Endothelial cell of umbilical vein (primary cell): Measurements from ENCODE around the gene MEF2C. TPM values are rescaled to one million over a fixed set of nuclear protein-coding genes. Genes with fewer than 3 reads are reported as not detected.

ENCODE experiments used
- BruUV-seq: library from RNA; stranded (reverse); fragments of 400-500 nt; replicated peaks from 2 replicates; lab custom pipeline; 2021; lab: Mats Ljungman, UMichigan
- CTCF ChIA-PET: fragments of 300-600, 350-600 bp; sonication (Branson Sonifier 250); formaldehyde crosslinking; loops from one replicate; lab custom pipeline; 2021; ENCODE audit warnings: antibody characterized with exemption, inconsistent platforms; lab: Charles Lee
- POLR2A ChIA-PET: fragments of 300-600, 350-600 bp; sonication (Branson Sonifier 250); formaldehyde crosslinking; loops from one replicate; lab custom pipeline; 2021; ENCODE audit warnings: antibody characterized with exemption, inconsistent platforms; lab: Charles Lee
- DNase-seq: peaks from one replicate; pipeline ENCODE4 v3.0.0-alpha.2; 2011; ENCODE audit warnings: low read depth, low spot score
- FAIRE-seq: peaks from 2 replicates; lab custom pipeline; 2011; peaks lifted over from hg19 to GRCh38; lab: Jason Lieb, UNC
- H2AFZ ChIP-seq: 2 replicates; pipeline ENCODE4 v1.6.0; 2012; ENCODE audit warnings: low read depth, low read length, control low read depth, inconsistent platforms
- H3K27ac ChIP-seq: 2 replicates; pipeline ENCODE4 v1.5.1; 2011; ENCODE audit warnings: low read depth, mild to moderate bottlenecking, control low read depth, low read length, moderate library complexity; ENCODE audit not compliant: insufficient read depth
- H3K27me3 ChIP-seq, 2 experiments: 2 replicates each; pipeline versions ENCODE4 v1.6.0 to v1.6.1; 2011; ENCODE audit warnings: low read length in 2 of 2, mixed read lengths in 1 of 2; ENCODE audit not compliant: control insufficient read depth in 2 of 2, insufficient read depth in 2 of 2
- H3K36me3 ChIP-seq, 2 experiments: 2 replicates in 1 of 2; 3 replicates in 1 of 2; pipeline ENCODE4 v1.5.1; 2011; ENCODE audit warnings: low read length in 2 of 2, mild to moderate bottlenecking in 1 of 2, moderate library complexity in 1 of 2; ENCODE audit not compliant: control insufficient read depth in 2 of 2, insufficient read depth in 2 of 2; ENCODE audit errors: extremely low read depth in 1 of 2
- H3K4me1 ChIP-seq: 3 replicates; pipeline ENCODE4 v1.5.1; 2011; ENCODE audit warnings: mild to moderate bottlenecking, low read length; ENCODE audit not compliant: control insufficient read depth, insufficient read depth; ENCODE audit errors: extremely low read depth
- H3K4me2 ChIP-seq: 2 replicates; pipeline ENCODE4 v1.6.1; 2011; ENCODE audit warnings: low read length, control low read depth, mixed read lengths; ENCODE audit not compliant: insufficient read depth
- H3K4me3 ChIP-seq, 3 experiments: fragments of 200-600 bp in 1 of 3; sonication (generic), shearing (Covaris generic) in 1 of 3; replicated peaks in 1 of 3; 2 replicates each; pipeline ENCODE4 v1.5.1; 2011 to 2016; ENCODE audit warnings: control low read depth in 3 of 3, low read length in 3 of 3, mild to moderate bottlenecking in 2 of 3, inconsistent platforms in 1 of 3, low read depth in 1 of 3, moderate library complexity in 1 of 3; ENCODE audit not compliant: insufficient read depth in 1 of 3
- H3K79me2 ChIP-seq: 2 replicates; pipeline ENCODE4 v1.6.0; 2012; ENCODE audit warnings: low read length, inconsistent platforms; ENCODE audit not compliant: control insufficient read depth, insufficient read depth
- H3K9ac ChIP-seq: replicated peaks from 2 replicates; pipeline ENCODE3; 2011; ENCODE audit warnings: low read length, control low read depth; ENCODE audit not compliant: insufficient read depth; ENCODE audit errors: extremely low read depth
- H3K9me1 ChIP-seq: replicated peaks from 3 replicates; pipeline ENCODE4 v1.6.0; 2011; ENCODE audit warnings: mild to moderate bottlenecking, low read length; ENCODE audit not compliant: control insufficient read depth, insufficient read depth; ENCODE audit errors: extremely low read depth
- H3K9me3 ChIP-seq: replicated peaks from 2 replicates; pipeline ENCODE4 v1.5.1; 2012; ENCODE audit warnings: low read length, inconsistent platforms; ENCODE audit not compliant: control insufficient read depth, insufficient read depth
- H4K20me1 ChIP-seq: replicated peaks from 2 replicates; pipeline ENCODE3; 2011; ENCODE audit warnings: mild to moderate bottlenecking, low read length; ENCODE audit not compliant: control insufficient read depth, insufficient read depth; ENCODE audit errors: extremely low read depth
- EZH2 ChIP-seq: IDR thresholded peaks from 2 replicates; pipeline ENCODE4 v1.6.1; 2012; ENCODE audit warnings: borderline replicate concordance, low read depth, mild to moderate bottlenecking, moderate library complexity, low read length, inconsistent platforms; ENCODE audit not compliant: severe bottlenecking
- dilution Hi-C: fragments of 300-500 bp; cut with MboI; formaldehyde crosslinking; loops from one replicate; pipeline ENCODE4 v1.15.0; 2019; ENCODE audit warnings: low sequenced_read_pairs; ENCODE audit not compliant: extremely low pct_ligation_motif_present
- intact Hi-C: fragments of 100-400 bp; cut with micrococcal nuclease; formaldehyde crosslinking; loops from one replicate; pipeline ENCODE4 v1.10.0; 2022
- polyA plus RNA-seq, 4 experiments: library from polyadenylated mRNA; depleted of rRNA in 3 of 4; stranded (reverse) in 3 of 4; unstranded in 1 of 4; fragments of >200 nt; gene quantifications; 2 replicates each; pipeline versions ENCODE4 v1.2.1 to v1.2.3, GENCODE V29; 2011 to 2012; ENCODE audit warnings: missing spikeins in 1 of 4
- total RNA-seq: library from RNA; stranded (reverse); gene quantifications from 2 replicates; pipeline ENCODE4 v1.2.3, GENCODE V29; 2021
- TF ChIP-seq, protein P1 (sequence below): IDR thresholded peaks from 2 replicates; pipeline ENCODE4 v1.6.1; 2011; ENCODE audit not compliant: insufficient read depth, insufficient read length
- TF ChIP-seq, protein P2 (sequence below), 2 donors: IDR thresholded peaks; 1 replicate in 1 of 2; 2 replicates in 1 of 2; pipeline ENCODE4 v1.5.1; 2011; ENCODE audit warnings: low read length in 2 of 2, mild to moderate bottlenecking in 2 of 2, moderate library complexity in 2 of 2, control low read depth in 1 of 2, inconsistent platforms in 1 of 2, low read depth in 1 of 2; ENCODE audit not compliant: insufficient read depth in 1 of 2; ENCODE audit errors: extremely low read depth in 1 of 2

Gene MEF2C
- total and polyA plus RNA-seq, 2 donors (not counting 3 experiments of a cell fraction or from before 2014, with no cell fraction given) = 21.2 to 67.7 TPM

DNA sequence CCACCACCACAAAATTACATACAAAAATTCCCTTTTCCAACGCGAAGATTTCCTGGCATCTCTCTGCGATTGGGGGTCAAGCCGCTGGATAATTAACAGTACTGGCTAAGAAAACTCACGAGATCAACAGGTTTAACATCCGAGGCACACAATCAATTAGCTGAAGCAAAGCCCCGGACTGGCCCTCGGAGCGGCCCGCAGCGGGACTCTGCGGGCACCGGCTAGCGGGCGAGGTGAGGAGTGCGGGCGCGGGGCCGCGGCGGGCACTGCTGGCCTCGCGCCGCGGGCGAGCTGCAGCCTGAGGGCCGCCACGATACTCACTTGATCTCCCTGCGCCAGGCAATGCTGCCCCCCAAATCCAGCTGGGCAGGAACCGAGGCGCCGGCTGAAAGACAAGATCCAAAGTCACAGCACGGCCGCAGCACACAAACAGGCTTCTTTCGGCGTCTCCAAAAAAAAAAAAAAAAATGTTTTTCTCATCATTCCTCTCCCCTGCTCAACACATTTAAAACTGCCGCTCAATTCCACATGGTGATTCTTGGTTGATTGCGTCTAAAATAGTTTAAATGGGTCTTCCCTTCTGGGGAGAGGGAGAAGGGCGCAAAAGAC lies 210.2 kb downstream of the MEF2C start:
- Histone ChIP-seq H4K20me1 (no peaks in the 10 kb centered on the region), H3K4me2 (no peak overlapping the region), H3K9ac (no peak overlapping the region), H3K4me3 (no peak overlapping the region), H3K79me2 (no peaks in the 10 kb centered on the region), H3K36me3 (no peaks in the 10 kb centered on the region), H3K27ac (no peak overlapping the region), H3K9me1 (no peaks in the 10 kb centered on the region), H3K27me3 (peaks cover 77 to 100% of the 10 kb centered on the region in 2 experiments), H3K4me1 (peaks cover 13% of the 10 kb centered on the region), H3K9me3 (no peaks in the 10 kb centered on the region), H2AFZ (no peak overlapping the region)
- TF ChIP-seq, protein P1, sequence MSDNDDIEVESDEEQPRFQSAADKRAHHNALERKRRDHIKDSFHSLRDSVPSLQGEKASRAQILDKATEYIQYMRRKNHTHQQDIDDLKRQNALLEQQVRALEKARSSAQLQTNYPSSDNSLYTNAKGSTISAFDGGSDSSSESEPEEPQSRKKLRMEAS = no peak
- peak; percentile 94 for TF ChIP-seq EZH2
- intact Hi-C loops = loop anchor here (10.0 kb wide), 1 partner anchor 408 kb away; the partner anchor contains the start of gene TMEM161B
- dilution Hi-C loops = no loop called here
- CTCF ChIA-PET = no interaction called here
- DNase-seq = no peak
- no TSS peak for BruUV-seq
- no peak for FAIRE-seq
- POLR2A ChIA-PET = no interaction called here

DNA sequence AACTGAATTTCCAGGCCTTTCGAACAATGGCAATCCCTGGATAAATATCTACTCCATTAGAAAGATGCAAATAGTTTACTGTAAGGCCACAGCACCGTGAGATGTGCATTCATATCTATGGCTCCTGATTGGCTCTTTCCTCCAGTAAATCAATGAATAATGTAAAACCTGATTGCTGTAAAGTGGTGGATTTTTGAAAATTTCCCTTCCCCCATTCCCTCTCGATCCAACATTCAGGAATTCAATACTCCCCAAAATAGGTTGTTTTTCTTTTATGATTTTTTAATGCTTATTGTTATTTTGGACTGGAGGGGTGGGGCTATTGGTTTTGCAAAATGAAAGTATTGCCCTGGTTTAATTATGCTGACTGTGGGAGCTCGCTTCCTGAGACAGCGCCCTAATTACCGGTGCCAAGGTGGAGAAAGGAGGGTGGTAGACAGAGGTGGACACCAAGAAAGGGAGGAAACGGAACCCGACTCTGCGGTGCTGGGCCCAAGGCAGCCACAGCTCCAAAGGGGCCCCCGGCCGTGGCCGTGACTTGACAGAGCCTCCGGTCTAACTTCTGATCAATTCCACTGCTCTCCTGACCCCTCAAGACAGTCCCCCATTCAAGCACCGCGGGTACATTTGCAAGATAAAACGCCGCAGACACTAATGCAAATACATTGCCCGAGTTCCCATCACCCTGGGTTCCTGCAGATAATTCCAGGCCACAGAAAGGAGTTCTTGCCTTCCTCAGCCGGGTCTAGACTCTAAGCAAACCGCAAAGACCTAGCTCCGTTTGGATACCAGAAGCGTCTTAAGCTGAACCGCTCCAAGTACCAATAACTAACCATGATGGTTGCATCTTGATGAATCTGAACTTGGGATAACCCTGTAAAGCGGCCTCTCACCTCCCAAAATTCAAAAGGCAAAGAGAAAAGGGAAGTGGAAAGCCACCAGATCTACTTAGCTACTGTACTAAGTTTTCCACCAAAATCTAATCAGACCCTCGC lies 211.2 kb downstream of the MEF2C start:
- BruUV-seq = no TSS peak
- H3K4me2 ChIP-seq = no peak overlapping the region
- peaks cover 77 to 100% of the 10 kb centered on the region in 2 experiments for H3K27me3 ChIP-seq
- H3K9me3 ChIP-seq = no peaks in the 10 kb centered on the region
- no peaks in the 10 kb centered on the region for H4K20me1 ChIP-seq
- FAIRE-seq (no peak), DNase-seq (no peak)
- H3K27ac ChIP-seq = no peak overlapping the region
- no peak overlapping the region for H2AFZ ChIP-seq
- TF ChIP-seq EZH2 = peak; percentile 58
- TF ChIP-seq, protein P2, sequence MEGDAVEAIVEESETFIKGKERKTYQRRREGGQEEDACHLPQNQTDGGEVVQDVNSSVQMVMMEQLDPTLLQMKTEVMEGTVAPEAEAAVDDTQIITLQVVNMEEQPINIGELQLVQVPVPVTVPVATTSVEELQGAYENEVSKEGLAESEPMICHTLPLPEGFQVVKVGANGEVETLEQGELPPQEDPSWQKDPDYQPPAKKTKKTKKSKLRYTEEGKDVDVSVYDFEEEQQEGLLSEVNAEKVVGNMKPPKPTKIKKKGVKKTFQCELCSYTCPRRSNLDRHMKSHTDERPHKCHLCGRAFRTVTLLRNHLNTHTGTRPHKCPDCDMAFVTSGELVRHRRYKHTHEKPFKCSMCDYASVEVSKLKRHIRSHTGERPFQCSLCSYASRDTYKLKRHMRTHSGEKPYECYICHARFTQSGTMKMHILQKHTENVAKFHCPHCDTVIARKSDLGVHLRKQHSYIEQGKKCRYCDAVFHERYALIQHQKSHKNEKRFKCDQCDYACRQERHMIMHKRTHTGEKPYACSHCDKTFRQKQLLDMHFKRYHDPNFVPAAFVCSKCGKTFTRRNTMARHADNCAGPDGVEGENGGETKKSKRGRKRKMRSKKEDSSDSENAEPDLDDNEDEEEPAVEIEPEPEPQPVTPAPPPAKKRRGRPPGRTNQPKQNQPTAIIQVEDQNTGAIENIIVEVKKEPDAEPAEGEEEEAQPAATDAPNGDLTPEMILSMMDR (IDR thresholded peaks at IDR 0.05; ENCODE audit: extremely low read depth in 1 of 2, insufficient read depth in 1 of 2, low read depth in 1 of 2, low read length in 2 of 2) = no peak
- ChIA-PET POLR2A (no interaction called here), CTCF (interaction anchor here (1.2 kb wide), 1 partner anchor 891 kb away, joined by 5 read pairs; no protein-coding TSS in a partner anchor)
- no peaks in the 10 kb centered on the region for H3K79me2 ChIP-seq
- intact Hi-C loops (loop anchor here (10.0 kb wide), 1 partner anchor 407 kb away; the partner anchor contains the start of gene TMEM161B), dilution Hi-C loops (no loop called here)
- no peaks in the 10 kb centered on the region for H3K9me1 ChIP-seq
- no peak overlapping the region for H3K4me3 ChIP-seq
- peaks cover 17% of the 10 kb centered on the region for H3K4me1 ChIP-seq
- no peak overlapping the region for H3K9ac ChIP-seq
- no peaks in the 10 kb centered on the region for H3K36me3 ChIP-seq
